T-helper 22 cell (primary cell): Measurements from ENCODE around the gene SENP6.
"Not testable (repeated sequence)": the region's sequence is repeated elsewhere in the genome, so short reads cannot be mapped to it uniquely, and the experiment has no call there.

ENCODE experiments used
- DNase-seq: peaks from one replicate; pipeline ENCODE4 v3.0.0-alpha.2; 2020; ENCODE audit warnings: low read depth

The SENP6 gene

DNA sequence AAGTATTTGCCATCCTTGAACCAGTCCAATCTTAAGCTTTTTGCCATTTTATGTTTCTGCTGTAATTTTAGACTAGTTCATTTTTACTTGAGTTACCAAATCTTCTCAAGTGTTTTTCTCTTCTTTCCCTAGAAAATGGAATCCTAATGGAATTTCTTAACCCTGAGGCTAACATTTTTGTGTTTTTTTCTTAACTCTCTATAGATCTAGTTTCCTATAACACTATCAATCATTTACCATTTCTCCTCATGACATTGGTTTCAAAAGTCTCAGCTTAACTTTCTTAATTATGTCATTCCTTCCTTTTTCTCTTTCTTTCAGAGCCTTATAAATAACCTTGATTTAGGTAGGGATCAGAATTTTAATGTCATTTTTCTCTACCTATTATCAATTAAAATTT, 54.8 kb downstream of the SENP6 start:
- DNase-seq, result no peak

- DNase-seq, result no peak
These were observed 55.6 kb downstream of the SENP6 start for GRCh38 chr6:75657327-75657726.

GRCh38 chr6:75666592-75666991, 64.9 kb downstream of the SENP6 start:
- DNase-seq, result no peak

- no peak for DNase-seq
These were observed 72.2 kb downstream of the SENP6 start for GRCh38 chr6:75673884-75674283.

GRCh38 chr6:75676377-75676776, 74.7 kb downstream of the SENP6 start:
- no peak for DNase-seq

GRCh38 chr6:75682548-75682947, 80.9 kb downstream of the SENP6 start:
- not testable (repeated sequence) for DNase-seq

DNA sequence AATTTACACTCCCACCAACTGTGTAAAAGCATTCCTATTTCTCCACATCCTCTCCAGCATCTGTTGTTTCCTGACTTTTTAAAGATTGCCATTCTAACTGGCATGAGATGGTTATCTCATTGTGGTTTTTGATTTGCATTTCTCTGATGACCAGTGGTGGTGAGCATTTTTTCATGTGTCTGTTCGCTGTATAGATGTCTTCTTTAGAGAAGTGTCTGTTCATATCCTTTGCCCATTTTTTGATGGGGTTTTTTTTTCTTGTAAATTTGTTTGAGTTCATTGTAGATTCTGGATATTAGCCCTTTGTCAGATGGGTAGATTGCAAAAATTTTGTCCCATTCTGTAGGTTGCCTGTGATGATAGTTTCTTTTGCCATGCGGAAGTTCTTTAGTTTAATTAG, 81.3 kb downstream of the SENP6 start:
- not testable (repeated sequence) for DNase-seq

GRCh38 chr6:75687535-75687934, 85.9 kb downstream of the SENP6 start:
- DNase-seq, result not testable (repeated sequence)

- not testable (repeated sequence) for DNase-seq
These were observed 86.3 kb downstream of the SENP6 start for GRCh38 chr6:75687937-75688336.

- no peak for DNase-seq
These were observed 87.9 kb downstream of the SENP6 start for GRCh38 chr6:75689576-75689975.

GRCh38 chr6:75691012-75691411, 89.3 kb downstream of the SENP6 start:
- no peak for DNase-seq

- DNase-seq, result no peak
These were observed 91.9 kb downstream of the SENP6 start for GRCh38 chr6:75693534-75693933.

DNA sequence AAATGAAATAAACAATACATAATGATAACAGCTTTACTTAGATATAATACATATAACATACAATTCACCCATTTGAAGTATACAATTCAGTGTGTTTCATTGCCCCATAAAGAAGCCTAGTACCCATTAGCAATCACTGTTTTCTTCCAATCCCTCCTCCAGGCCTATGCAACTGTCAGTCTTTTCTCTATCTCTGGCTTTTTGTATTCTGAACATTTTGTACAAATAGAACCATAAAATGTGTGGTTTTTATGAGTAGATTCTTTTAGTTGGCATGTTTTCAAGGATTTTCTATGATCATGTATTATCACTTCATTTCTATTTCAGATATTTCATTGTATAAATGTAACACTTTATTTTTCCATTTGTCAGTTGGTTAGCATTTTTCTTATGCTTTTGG, 92.7 kb downstream of the SENP6 start:
- no peak for DNase-seq

- DNase-seq, result not testable (repeated sequence)
These were observed 106.7 kb downstream of the SENP6 start for GRCh38 chr6:75708334-75708733.

GRCh38 chr6:75711173-75711572, 109.5 kb downstream of the SENP6 start:
- DNase-seq, result no peak

DNA sequence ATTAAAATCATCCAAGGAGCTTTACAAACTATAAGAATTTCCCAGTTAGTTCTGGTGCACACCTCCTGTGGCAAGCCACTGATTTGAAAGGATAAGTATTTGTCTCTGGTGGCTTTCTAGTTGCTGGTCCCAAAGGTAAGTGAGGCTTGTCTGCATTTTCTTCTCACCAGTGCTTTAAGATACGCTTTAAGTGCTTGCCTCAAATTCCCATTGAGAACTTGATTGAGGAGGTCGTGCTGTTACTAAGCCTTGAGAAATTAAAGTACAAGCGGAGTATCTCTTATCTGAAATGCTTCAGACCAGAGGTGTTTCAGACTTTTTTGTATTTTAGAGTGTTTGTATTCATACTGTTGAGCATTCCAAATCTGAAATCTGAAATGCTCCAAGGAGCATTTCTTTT, 117.5 kb downstream of the SENP6 start:
- no peak for DNase-seq

DNA sequence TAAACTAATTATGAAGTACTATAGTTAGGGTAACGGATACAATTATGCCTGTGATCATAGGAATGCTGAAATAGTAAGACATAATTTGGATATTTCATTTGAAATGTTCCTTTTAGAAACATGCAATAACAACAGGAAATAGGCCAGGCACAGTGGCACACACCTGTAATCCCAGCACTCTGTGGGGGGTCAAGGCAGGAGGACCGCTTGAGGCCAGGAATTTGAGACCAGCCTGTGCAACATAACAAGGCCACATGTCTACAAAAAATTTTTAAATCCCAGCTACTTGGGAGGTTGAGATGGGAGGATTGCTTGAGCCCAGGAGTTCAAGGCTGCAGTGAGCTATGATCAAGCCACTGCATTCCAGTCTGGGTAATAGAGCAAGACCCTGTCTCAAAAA, 121.7 kb downstream of the SENP6 start:
- DNase-seq, result no peak

DNA sequence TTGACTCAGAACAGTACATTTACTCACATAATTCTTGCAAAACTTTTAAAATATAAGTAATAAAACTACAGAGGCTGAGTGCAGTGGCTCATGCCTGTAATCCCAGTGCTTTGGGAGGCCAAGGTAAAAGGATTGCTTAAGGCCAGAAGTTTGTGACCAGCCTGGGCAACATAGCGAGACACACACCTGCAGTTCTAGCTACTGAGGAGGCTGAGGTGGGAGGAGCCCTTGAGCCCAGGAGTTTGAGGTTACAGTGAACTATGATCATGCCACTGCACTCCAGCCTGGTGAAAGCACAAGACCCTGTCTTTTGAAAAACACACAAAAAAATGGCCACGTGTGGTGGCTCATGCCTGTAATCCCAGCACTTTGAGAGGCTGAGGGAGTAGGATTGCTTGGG, 125.5 kb downstream of the SENP6 start:
- DNase-seq, result no peak

GRCh38 chr6:75731029-75731428, 129.3 kb downstream of the SENP6 start:
- DNase-seq, result not testable (repeated sequence)

DNA sequence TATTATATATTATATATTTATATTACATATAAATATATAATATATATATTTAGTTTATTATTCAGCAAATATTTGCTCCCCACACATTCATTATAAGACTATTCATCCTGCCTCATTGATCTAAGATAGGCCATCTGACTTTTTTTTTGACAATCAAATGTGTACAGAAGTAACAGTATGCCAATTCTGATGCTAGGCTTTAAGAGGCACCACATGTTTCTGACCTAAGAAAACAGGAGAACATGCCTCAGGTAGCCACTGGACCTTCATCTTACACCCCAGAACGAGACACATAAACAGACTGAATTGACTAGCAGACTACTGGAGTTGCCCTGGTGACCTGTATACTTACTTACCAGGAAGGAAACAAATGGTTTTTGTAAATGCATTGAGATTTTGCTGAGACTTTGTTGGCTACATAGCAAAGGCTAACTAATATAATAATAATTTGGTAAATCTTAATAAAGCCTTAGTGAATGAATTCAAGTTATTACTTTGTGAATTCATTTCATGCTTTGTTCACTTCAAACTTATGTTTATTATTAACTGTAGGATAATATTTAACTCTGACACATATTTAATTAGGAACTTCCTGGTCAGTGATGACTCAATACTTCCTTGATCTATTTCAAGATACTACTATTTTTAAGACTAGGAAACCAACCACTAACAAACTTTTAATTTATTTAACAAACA, 134.0 kb downstream of the SENP6 start:
- DNase-seq, result no peak

GRCh38 chr6:75743971-75744370, 142.3 kb downstream of the SENP6 start:
- DNase-seq, result no peak

GRCh38 chr6:75745404-75745803, 143.7 kb downstream of the SENP6 start:
- DNase-seq, result no peak

DNA sequence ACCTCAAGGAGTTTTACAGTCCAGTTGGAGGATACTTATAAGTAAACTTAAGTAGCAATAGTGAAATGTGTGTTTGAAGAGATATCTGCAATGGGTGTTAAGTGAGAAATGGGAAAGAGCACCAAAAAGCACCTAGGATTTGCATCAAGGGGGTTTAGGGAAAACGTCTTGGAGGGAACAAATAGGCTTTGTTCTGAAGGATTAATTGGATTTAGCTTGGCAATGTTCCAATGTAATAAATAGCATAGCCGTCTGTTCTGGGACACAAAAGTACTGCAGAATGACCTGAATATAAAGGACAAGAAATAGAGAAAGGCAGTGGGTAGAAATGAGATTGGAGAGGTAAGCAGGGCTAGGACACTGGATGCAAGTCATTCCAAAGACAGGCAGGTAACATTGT, 144.5 kb downstream of the SENP6 start:
- DNase-seq, result no peak
